Muscle layer of duodenum (tissue), 2 donors: ENCODE measurements around the gene CCDC50.
A peak's percentile ranks its signal among the peaks of the same experiment; 100 is the strongest.

Source experiments
- H3K27ac ChIP-seq: one replicate; pipeline ENCODE4 v1.7.0; 2013; ENCODE audit warnings: mild to moderate bottlenecking, low read length
- H3K27me3 ChIP-seq: one replicate; pipeline ENCODE4 v1.7.0; 2013; ENCODE audit warnings: low read depth, mild to moderate bottlenecking, control low read depth, low read length
- H3K36me3 ChIP-seq, 2 donors: one replicate each; pipeline ENCODE4 v1.7.0; 2013; ENCODE audit warnings: low read length in 2 of 2, control low read depth in 1 of 2, mild to moderate bottlenecking in 1 of 2; ENCODE audit not compliant: insufficient read depth in 2 of 2, control insufficient read depth in 1 of 2
- H3K4me1 ChIP-seq, 2 donors: one replicate each; pipeline ENCODE4 v1.7.0; 2013; ENCODE audit warnings: low read length in 2 of 2, mild to moderate bottlenecking in 2 of 2, control low read depth in 1 of 2, moderate library complexity in 1 of 2; ENCODE audit not compliant: insufficient read depth in 2 of 2, control insufficient read depth in 1 of 2
- H3K4me3 ChIP-seq, 2 donors: one replicate each; pipeline ENCODE4 v1.7.0; 2013; ENCODE audit warnings: low read length in 2 of 2, low read depth in 1 of 2, mild to moderate bottlenecking in 1 of 2
- H3K9me3 ChIP-seq, 2 donors: one replicate each; pipeline ENCODE4 v1.7.0; 2013; ENCODE audit warnings: low read length in 2 of 2, control low read depth in 1 of 2, mild to moderate bottlenecking in 1 of 2; ENCODE audit not compliant: control insufficient read depth in 1 of 2
- donor health status: healthy.

Gene CCDC50, protein sequence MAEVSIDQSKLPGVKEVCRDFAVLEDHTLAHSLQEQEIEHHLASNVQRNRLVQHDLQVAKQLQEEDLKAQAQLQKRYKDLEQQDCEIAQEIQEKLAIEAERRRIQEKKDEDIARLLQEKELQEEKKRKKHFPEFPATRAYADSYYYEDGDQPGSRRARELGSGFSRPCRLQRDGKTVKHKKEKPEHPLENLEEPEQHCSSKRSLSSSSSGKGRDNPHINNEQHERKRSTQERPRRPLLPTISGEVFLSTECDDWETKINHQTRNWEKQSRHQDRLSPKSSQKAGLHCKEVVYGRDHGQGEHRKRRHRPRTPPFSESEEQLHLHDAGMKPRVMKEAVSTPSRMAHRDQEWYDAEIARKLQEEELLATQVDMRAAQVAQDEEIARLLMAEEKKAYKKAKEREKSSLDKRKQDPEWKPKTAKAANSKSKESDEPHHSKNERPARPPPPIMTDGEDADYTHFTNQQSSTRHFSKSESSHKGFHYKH

DNA sequence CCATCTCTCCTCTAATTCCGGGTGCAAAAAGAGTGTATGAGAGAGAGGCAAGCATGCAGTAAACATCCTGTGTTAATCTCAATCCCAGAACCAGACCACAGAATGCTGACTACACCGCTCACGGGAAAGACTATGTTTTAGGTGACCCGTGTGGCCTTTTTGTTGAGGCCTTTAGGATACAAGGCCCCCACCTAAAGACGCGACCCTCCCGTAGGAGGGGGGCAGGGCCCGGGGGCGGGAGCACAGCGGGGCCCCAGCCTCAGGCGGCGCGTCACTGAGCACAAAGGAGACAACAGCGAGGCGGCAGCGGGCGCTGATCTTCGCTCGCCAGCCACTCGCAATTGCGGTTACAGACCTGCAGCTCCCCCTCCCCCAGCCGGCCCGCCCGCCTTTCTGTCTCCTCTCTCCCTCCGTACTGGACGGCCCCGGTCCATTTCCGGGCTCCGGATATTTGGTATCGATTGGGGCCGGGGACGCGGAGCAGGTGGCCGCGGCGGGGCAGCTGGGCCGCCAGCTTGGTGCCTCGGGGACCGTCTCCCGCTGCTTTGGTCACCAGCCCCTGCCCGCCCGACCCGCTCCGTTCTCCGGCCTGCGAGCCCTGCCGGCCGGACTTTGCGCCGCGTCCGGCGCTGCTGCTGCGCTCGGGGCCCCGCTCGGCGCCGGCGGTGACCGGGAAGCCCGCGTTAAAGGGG is at the start of gene CCDC50:
Gene CCDC50 (plus strand): TSS at position 433 of the 692 bp plus-strand sequence. CDS start 281 bp downstream, outside the sequence.
- Histone ChIP-seq H3K9me3 (no peaks in the 10 kb centered on the region), H3K4me1 (peaks cover 14 to 20% of the 10 kb centered on the region in 2 donors), H3K4me3 (peak within 1 kb of the TSS; percentile 90 to 95), H3K36me3 (peaks cover 0 to 9% of the 10 kb centered on the region in 2 donors), H3K27me3 (no peaks in the 10 kb centered on the region), H3K27ac (peak within 1 kb of the TSS; percentile 94)

DNA sequence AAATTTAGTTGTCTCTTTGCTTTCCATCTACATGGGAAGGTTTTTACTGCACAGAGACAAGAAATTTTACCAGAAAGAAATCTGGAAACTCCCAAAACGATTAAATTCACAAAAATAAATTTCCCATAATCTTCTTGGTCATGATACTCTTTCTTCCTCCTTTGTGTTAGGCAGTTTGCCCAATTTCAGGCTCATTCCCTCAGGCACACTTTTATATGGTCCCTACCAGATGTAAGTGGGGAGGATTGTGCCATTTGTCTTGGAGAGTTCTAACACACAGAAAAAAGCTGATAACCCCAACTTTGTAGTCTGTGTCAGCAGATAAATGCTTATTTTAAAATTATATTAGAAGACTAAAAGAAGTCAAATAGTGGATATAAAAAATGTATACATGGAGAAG is 49.1 kb upstream of the CCDC50 start:
- H3K27me3 ChIP-seq, result no peaks in the 10 kb centered on the region
- H3K9me3 ChIP-seq, result no peaks in the 10 kb centered on the region
- H3K4me3 ChIP-seq, result no peak overlapping the region
- H3K36me3 ChIP-seq, result no peaks in the 10 kb centered on the region
- H3K27ac ChIP-seq, result no peak overlapping the region
- no peaks in the 10 kb centered on the region for H3K4me1 ChIP-seq

DNA sequence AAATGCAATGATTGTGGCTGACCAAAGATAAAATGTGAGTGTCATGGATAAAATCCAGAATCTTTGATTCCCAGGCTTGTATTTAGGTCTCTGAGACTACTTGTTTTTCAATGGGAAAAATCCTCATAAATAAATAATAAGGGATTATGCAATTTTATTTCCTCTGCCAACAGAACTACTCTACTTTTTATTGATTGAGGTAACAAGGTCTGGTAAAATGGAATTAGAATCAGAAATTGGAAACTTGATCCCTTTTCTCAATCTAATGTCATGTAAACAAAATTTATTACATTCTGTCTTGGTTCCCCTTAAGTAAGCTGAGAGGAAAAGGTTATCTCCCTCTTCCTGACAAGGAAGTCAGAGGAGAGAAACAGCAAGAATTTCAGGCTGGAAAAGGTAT is 48.3 kb upstream of the CCDC50 start:
- Histone ChIP-seq H3K4me3 (no peak overlapping the region), H3K27me3 (no peaks in the 10 kb centered on the region), H3K9me3 (peaks cover 0 to 2% of the 10 kb centered on the region in 2 donors), H3K36me3 (no peaks in the 10 kb centered on the region), H3K4me1 (no peaks in the 10 kb centered on the region), H3K27ac (no peak overlapping the region)

DNA sequence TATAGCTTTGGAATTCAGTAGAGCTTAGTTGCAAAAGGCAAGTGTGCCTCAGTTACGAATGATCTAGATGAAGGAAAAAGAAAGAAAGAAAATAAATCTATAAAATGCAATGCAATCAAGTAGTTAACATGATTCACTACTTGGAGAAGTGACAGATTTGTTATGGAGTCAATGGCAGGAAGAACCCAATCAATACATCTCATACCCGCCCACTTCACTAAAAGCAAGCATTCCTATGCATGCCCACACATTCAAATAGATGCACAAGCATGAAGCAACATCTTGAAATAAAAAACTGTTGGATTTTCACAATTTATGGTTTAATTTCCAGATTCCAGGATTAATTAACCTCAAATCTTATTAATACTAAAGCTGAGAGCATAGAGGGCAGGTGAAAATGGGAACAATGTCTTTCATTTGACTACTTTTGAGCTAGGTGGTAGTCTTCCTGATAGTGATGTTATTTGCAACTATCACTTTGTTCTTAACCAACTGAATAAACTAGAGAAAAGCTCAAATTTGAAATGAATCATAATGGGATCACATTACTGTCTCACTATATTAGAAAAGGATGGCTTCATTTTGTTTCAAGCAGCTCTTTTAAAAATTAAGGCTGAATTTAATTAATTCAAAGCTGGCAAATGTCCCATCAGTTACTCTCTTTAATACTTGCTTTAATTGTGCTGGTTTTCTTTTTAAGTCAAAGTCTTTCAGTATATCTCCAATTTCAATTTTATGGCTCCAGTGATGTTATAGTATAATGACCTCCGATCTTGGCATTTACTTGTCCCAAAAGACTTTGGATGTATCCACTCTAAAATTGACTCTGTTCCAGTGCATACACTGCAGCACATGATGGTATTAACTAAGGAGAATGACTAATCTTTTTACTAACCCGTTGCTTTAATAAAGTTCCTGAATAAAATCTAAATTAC is 46.7 kb upstream of the CCDC50 start:
- Histone ChIP-seq H3K27ac (no peak overlapping the region), H3K9me3 (peaks cover 0 to 2% of the 10 kb centered on the region in 2 donors), H3K4me3 (no peak overlapping the region), H3K36me3 (no peaks in the 10 kb centered on the region), H3K4me1 (no peaks in the 10 kb centered on the region), H3K27me3 (no peaks in the 10 kb centered on the region)

DNA sequence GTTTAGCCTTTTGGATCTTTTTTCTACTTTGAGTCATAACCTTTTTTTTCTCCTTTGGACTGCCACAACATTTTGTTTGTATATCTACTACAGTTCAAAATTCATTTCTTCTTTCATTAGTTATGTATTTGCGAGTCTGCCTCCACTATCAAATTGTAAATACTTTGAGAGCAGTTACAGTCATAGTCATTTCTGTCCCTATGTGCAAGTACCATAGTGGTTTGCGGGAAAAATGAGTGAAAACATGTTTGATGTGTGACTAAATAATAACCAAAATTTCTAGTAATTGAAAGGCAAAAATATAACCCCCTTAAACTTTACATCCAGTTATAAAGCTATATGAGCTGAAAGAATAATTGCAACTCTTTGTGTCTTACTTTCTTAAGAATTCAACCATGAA is 45.8 kb upstream of the CCDC50 start:
- H3K27ac ChIP-seq, result no peak overlapping the region
- H3K4me3 ChIP-seq, result no peak overlapping the region
- no peaks in the 10 kb centered on the region for H3K4me1 ChIP-seq
- peaks cover 0 to 2% of the 10 kb centered on the region in 2 donors for H3K9me3 ChIP-seq
- H3K36me3 ChIP-seq, result no peaks in the 10 kb centered on the region
- H3K27me3 ChIP-seq, result no peaks in the 10 kb centered on the region

DNA sequence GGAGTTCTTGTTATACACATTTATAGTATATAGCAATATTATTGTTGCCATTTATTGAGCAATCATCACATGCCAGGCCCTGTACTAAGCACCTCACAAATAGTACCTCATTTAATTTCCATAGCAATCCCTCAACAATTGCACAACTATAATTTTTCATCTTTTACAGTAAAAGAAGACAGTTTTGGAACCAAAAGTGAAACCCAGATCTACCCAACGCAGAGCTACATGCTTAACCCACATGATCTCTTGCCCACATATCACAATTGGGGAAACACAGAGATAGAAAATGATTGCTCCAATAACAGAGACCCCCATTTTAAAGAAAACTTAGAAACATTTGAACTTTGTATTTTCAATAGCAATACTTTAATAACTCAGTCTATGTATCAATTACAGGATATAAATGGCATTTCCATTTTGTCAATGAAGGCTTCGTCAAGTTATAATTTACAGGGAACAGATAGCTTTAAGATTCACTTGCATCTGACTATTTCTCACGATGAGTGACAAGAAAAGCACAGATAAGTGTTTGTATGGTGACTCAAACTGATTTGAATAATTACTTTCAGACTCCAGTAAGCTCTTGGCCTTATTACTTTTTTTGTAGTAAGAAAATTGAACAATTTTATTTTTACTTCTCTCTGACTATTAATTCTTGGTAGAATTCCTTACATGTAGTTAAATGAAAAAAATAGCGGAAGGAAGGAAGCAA is 38.7 kb upstream of the CCDC50 start:
- Histone ChIP-seq H3K36me3 (no peaks in the 10 kb centered on the region), H3K4me3 (peak overlapping the region in 1 of 2 donors; percentile 2), H3K27me3 (no peaks in the 10 kb centered on the region), H3K9me3 (no peaks in the 10 kb centered on the region), H3K4me1 (no peaks in the 10 kb centered on the region), H3K27ac (no peak overlapping the region)

DNA sequence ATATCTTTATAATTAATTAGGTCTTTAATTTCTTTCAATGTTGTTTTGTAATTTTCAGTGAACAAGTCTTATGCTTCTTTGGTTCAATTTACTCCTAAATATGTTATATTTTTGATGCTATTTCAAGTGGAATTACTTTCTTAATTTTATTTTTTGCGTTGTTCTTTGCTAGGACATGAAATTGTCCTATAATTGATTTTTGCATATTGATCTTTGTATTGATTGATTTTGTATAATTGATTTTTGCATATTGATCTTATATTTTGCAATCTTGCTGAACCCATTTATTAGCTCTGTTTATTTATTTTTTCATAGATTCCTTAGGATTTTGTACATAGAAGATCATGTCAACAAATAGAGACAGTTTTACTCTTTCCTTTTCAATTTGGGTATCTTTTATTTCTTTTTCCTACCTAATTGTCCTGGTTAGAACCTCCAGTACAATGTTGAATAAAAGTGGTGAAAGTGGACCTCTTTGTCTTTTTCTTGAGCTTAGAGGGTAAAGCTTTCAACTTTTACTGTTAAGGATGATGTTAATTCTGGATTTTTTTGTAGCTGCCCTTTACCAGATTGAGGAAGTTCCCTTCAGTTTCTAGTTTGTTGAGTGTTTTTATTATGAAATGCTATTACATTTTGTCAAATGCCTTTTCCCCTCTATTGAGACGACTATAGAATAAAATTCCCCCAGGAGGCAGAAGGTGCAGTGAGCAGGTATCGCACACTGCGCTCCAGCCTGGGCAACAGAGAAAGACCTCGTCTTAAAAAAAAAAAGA is 36.8 kb upstream of the CCDC50 start:
- no peak overlapping the region for H3K27ac ChIP-seq
- H3K27me3 ChIP-seq, result no peaks in the 10 kb centered on the region
- no peak overlapping the region for H3K4me3 ChIP-seq
- H3K9me3 ChIP-seq, result no peaks in the 10 kb centered on the region
- no peaks in the 10 kb centered on the region for H3K4me1 ChIP-seq
- H3K36me3 ChIP-seq, result no peaks in the 10 kb centered on the region

DNA sequence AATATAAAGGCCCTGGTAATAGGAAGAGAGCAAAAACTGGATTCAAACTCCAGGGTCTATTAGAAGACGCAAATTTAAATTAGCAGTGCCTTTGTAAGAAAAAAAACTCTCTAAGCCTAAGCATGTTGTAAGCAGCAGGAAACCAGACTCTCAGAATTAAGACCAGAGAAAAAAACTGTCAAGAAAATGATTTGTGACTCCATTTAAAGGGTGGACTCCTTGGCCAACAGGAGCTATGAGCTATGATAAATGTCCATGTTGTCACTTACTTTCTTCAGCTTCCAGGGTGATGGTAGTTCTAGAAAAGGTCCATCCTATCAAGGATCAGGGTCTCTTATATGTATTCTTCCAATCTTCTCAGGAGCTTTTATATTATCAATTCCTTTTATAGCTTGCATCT is 34.9 kb upstream of the CCDC50 start:
- Histone ChIP-seq H3K36me3 (no peaks in the 10 kb centered on the region), H3K4me3 (no peak overlapping the region), H3K4me1 (no peaks in the 10 kb centered on the region), H3K9me3 (no peaks in the 10 kb centered on the region), H3K27me3 (no peaks in the 10 kb centered on the region), H3K27ac (no peak overlapping the region)

DNA sequence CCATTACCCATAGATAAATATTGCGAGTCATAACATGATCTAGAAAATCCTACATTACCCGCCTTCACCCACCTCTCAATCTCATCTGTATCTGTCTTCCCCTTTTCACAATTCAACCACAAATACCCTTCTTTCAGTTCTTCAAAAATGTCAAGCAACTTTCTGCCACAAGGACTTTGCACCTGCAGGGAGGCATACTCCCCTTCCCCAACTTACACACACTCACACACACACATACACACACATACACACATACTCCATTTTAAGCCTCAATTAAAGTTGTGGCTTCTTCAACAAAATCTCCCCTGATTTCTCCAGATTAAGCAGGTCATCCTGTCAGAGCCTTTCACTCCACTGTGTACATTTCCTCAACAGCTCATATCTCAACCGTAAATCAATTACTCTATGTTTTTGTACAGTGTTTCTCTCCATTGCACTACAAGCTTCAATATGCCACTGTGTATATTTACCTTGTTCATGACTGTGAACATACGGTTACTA is 33.1 kb upstream of the CCDC50 start:
- H3K27ac ChIP-seq, result no peak overlapping the region
- H3K36me3 ChIP-seq, result no peaks in the 10 kb centered on the region
- H3K9me3 ChIP-seq, result no peaks in the 10 kb centered on the region
- no peak overlapping the region for H3K4me3 ChIP-seq
- no peaks in the 10 kb centered on the region for H3K4me1 ChIP-seq
- H3K27me3 ChIP-seq, result no peaks in the 10 kb centered on the region

DNA sequence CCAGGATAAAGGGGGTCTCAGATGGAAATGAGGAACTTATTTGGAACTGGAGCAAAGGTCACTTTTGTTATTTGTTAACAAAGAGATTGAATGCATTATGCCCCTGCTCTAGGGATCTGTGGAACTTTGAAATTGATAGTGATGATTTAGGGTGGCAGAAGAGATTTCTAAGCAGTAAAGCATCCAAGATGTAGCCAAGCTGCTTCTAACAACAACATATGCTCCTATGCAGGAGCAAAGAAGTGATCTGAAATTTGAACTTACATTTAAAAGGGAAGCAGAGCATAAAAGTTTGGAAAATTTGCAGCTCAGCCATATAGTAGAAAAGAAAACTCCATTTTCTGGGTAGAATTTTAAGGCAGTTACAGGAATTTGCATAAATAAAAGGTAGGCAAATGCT is 30.3 kb upstream of the CCDC50 start:
- Histone ChIP-seq H3K4me3 (no peak overlapping the region), H3K9me3 (no peaks in the 10 kb centered on the region), H3K36me3 (no peaks in the 10 kb centered on the region), H3K27ac (no peak overlapping the region), H3K4me1 (no peaks in the 10 kb centered on the region), H3K27me3 (no peaks in the 10 kb centered on the region)
